Measurements from ENCODE around the gene FKBP9.

The FKBP9 gene

DNA sequence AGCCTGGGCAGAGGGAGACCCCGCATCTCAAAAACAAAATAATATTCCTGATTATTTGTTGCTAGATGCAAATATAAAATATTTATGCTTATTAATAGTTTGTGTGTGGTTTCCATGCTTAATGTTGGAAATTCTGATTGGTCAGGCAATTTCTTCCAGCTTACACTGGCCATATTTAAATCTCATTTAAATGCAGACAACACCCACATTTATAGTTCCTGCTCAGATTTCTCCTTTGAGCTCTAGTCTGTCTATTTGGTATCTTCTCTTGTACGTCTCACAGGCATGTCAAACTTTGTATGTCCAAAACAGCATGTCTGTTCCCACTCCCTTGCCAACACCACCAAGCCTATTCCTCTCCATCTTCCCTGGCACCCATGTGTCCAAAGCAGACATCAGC, 52.5 kb downstream of the FKBP9 start:
- no peak for DNase-seq

GRCh38 chr7:33012364-33012763, 55.1 kb downstream of the FKBP9 start:
- no peak for DNase-seq

DNA sequence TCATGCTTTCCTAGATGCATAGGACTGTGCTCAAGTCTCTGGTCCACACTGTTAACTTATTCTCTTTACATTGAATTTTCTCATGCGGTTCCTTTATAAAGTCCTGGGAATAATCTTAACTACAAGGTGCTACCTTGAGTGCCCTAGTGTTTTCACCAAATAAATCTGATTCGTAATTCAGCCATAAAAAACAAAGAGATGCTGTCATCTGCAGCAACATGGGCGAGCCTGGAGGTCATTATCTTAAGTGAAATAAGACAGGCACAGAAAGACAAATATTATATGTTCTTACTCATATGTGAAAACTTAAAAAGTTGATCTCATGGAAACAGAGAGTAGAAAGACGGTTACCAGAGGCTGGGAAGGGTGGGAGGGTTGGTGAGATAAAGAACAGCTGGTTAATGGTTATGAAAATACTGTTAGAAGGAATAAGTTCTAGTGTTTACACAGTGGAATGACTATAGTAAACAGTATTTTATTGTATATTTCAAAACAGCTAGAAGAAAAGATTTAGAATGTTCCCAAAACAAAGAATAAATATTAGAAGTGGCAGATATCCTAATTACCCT, 67.0 kb downstream of the FKBP9 start:
- no peak for DNase-seq

- no peak for DNase-seq
Observed at GRCh38 chr7:33035776-33036175, 78.5 kb downstream of the FKBP9 start.

DNA sequence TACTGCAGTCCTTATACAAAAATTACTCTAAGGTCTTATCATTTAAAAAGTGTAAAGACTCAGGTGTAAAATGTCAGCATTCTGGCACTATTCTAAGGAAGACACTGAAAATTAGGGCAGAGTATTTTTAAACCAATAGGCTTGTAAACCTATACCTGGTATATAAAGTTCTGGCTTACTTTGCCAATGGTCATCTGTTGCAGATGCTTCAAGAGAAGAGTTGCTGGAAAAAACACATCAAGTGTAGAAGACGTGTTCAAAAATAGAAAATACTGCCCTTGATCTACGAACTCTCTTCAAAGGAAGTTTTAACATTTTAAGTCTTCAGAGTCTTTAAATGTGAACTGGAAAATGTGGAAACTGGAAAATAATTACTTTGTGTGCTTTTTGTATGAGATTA, 81.4 kb downstream of the FKBP9 start:
- DNase-seq: no peak

DNA sequence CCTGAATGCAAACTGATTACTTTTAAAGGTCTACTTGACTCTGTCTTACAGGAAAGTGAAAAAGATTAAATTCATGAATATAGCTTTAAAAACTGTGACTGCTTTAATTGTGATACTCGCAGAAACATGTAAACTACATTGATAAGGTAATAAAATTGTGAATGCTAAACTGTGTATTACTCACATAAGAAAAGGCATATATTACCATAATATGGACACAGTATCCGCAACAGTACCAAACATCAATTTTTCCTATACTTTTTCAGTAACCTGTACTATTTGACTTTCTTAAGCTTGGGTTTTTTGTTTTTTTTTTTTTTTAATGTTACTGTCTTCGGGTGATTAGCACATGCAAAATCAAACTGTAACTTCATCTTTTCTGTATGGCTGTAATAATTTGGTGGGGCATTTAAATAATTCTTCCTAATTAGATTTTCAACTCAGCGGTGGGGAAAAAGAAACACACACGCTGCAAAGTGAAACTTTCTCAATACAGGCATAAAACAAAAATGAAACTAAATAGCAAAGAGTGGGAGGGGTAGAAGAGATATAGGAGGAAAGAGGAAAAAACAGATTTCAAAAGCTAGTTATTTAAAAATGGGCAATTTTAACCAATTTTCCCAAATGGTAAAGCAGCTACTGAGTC, 82.1 kb downstream of the FKBP9 start:
- no peak for DNase-seq

- DNase-seq: no peak
Observed at GRCh38 chr7:33039903-33040292, 82.7 kb downstream of the FKBP9 start.

- DNase-seq: peak; percentile 29
Observed at GRCh38 chr7:33040803-33041516, 83.7 kb downstream of the FKBP9 start.

GRCh38 chr7:33041631-33042428, 84.6 kb downstream of the FKBP9 start:
- DNase-seq: no peak

GRCh38 chr7:33043501-33044400, 86.5 kb downstream of the FKBP9 start:
- no peak for DNase-seq

GRCh38 chr7:33044401-33044718, 87.1 kb downstream of the FKBP9 start:
- DNase-seq: no peak

DNA sequence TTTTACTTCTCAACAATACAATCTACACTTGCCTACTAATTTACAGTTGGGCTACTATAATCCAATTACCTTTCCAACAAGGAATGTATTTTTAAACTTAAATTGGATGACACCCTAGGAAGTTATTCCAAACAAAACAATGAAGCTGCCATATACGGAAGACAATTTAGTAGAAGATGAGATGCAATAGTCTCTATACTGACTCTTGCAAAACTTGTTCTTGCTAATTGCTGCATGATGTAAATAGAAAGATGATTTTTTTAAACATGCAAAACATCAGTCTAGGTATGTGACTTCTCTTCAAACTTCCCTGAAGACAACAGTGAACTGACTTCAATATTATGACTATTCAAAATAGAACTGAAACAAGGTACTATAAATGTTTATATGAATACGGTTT, 87.7 kb downstream of the FKBP9 start:
- DNase-seq: no peak

DNA sequence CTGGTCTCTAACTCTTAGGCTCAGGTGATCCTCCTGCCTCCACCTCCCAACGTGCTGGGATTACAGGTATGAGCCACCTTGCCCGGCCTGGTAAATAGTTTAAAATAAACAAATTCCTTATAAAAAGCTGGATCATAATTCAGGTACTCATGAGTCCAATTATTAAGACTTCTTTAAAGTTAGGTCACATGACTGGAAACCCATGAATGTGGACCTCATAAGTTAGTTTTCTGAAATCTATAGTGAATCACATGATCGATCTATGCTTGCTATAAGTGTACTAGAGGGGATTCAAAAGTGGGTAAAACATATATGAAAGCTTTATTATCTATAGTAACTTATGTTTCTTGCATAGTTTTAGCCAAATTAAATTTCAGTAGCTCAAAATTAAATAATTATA, 91.0 kb downstream of the FKBP9 start:
- DNase-seq: no peak

- DNase-seq: no peak
Observed at GRCh38 chr7:33048704-33049103, 91.5 kb downstream of the FKBP9 start.

GRCh38 chr7:33050535-33051318, 93.5 kb downstream of the FKBP9 start:
- DNase-seq: no peak

DNA sequence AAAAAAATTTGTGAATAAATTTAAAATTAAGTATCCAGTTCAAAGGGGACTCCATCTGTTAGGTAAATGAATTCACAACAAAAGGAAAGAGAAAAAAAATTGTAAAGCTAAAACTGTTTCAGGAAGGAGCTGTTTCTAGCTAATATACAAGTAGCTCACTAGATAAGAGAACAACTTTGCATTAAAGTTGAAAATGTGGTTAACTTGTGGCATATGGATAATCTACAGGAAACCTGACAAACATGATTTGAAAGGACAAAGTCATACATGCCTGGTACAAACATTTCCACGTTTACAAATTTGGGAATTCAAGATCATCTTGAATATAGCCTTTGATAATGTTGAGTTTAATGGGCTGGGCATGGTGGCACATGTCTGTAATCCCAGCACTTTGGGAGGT, 96.5 kb downstream of the FKBP9 start:
- no peak for DNase-seq

GRCh38 chr7:33054261-33054964, 97.2 kb downstream of the FKBP9 start:
- no peak for DNase-seq

- DNase-seq: no peak
Observed at GRCh38 chr7:33055158-33055557, 97.9 kb downstream of the FKBP9 start.

Data from stimulated activated CD4-positive, alpha-beta T cell treated with anti-CD3 and anti-CD28 coated beads, Interleukin-4, amount 100 ng/mL, for 1 hour (primary cell).